CD4-positive, alpha-beta T cell treated with Interleukin-17A for 1 hour (primary cell): ENCODE data around the gene GREB1.

Experiments used
- DNase-seq: peaks from one replicate; pipeline ENCODE4 v3.0.0-alpha.2; 2020

GREB1 gene

GRCh38 chr2:11513319-11513718 lies 20.5 kb upstream of the GREB1 start:
- no peak for DNase-seq

GRCh38 chr2:11514081-11514730 lies 19.6 kb upstream of the GREB1 start:
- no peak for DNase-seq

DNA sequence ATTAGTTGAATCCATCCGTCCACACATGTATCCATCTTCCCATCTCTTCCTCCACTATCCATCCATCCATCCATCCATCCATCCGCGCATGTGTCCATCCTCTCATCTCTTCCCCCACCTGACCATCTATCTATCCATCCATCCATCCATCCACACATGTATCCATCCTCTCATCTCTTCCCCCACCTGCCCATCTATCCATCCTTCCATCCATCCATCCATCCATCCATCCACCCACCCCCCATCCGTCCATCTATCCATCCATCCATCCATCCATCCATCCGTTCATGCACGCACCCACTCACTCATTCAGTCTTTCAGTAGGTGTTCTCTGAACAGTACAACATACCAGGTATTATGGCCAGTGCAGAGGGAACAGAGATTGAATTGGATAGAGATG lies 18.9 kb upstream of the GREB1 start:
- no peak for DNase-seq

GRCh38 chr2:11515490-11515981 lies 18.3 kb upstream of the GREB1 start:
- no peak for DNase-seq

GRCh38 chr2:11516984-11517648 lies 16.7 kb upstream of the GREB1 start:
- DNase-seq = no peak

GRCh38 chr2:11517906-11518305 lies 15.9 kb upstream of the GREB1 start:
- no peak for DNase-seq

DNA sequence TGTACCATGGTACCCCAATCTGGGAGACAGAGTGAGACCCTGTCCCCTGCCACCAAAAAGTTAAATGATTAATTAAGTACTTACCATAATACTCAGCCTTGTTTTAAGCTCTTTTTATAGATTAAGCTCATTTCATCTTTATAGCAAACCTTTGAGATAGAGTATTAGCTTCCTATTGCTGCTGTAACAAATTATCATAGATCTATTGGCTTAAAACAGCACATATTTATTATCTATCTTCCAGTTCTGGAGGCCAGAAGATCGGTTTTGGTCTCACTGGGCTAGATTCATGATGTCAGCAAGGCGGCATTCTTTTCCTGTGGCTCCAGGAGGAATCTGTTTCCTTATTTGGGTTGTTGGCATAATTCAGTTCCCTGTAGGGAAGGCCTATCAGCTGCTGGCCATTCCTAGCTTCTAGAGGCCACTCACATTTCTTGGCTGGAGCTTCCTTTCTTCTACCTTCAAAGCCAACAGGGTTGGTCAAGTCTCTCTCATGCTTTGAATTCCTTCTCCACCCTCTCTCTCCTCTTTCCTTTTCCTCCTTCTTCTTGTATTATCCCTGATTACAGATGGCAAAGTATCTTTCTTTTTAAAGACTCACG lies 13.7 kb upstream of the GREB1 start:
- no peak for DNase-seq

DNA sequence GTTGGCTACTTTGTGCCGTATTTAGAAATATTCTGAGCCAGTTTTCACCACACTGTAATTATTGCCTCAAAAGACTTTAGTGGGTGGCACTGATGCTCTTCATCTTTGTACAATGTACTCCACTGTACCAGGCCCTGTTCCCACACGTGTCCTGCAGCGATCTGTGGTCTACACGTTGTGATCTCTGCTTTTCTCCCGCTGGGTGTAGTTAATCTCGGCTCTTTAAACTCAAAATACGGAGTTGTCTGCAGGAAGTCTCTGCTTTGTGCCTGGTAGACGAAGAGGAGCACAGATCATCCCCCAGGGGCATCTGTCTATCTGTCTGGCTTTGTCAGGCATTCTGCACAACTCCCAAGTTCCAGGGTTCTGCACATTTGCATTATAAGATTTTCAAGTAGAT lies 12.1 kb upstream of the GREB1 start:
- no peak for DNase-seq

GRCh38 chr2:11524470-11524869 lies 9.4 kb upstream of the GREB1 start:
- no peak for DNase-seq

- no peak for DNase-seq
Measured at GRCh38 chr2:11525762-11526161, 8.1 kb upstream of the GREB1 start.

DNA sequence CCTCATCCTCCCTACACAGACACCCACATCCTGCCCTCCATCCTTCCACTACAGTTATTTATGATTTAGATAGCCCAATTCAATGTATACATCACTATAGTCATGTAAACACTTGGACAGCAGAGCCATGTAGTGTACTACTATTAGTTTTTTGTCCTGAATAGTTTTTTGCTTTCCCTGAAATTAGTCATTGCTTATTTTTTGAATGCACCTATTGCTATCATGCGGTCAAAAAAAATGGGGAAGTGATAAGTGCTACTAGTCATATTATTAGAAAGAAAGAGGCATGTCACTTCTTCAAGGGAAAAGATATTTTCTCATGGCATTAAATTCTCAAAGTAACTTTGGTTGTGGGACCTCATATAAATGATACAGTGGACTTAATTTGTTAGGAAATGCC lies 6.8 kb upstream of the GREB1 start:
- DNase-seq = no peak

GRCh38 chr2:11528228-11528627 lies 5.6 kb upstream of the GREB1 start:
- no peak for DNase-seq

GRCh38 chr2:11530864-11531465 lies 2.9 kb upstream of the GREB1 start:
- no peak for DNase-seq

DNA sequence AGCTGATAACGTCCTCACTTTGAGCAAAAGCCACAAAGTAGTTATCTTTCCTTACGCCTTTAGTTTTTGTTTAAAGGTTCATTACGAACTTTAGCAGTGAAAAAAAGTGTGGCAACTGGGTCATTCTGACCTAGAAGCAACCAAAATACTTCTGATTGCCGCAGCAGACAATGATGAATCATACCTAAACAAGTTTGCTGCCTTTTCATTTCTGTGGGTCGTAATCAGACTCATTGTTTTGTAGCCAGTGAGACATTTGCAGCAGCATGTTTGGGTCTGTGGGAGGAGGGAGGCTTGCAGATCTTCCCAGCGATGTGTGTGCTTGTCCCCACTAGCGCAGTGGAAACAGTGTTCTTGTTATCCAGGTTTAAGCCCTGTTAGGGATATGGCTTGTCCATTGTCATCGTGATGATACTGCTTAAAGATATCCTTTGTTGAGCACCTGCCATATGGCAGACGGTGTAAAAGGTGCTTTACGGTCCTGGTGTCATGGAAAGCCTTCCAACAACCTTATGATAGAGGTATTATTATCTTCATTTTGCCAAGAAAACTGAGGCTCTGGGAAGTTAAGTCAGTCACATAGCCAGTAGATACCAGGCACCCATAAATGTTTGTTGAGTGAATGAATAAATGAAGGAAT lies 1.3 kb upstream of the GREB1 start:
- no peak for DNase-seq

DNA sequence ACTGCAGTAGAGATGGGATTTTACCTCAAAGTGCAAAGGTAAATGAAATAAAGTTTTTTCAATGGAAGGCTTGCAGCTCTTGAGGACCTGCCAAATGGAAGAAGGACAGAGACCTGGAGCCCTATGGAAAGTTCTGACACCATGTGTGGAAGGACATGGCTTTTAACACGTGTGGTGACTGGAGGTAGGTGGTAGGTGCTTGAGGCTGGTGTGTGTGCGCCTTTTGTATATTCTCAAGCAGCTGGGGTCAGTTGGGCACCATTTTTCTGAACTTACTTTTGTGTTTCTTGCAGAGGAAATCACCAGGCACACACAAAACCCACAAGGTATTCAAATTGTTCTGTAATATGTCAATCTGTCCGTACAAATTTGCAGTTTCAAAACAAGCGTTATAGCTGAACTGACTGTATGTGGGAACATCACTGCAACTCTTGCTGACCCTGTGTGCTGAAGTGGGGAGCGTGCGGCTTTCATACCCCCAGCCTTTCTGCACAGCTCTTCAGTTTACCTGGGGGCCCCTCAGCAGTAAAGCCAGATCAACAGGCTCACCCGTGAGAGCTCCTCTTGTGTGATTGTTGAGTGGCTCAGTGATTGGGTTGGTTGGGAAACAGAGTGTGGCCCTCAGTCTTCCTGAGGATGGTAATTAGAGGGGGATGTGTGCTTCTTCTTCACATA lies 363 bp downstream of the GREB1 start:
- DNase-seq = no peak

DNA sequence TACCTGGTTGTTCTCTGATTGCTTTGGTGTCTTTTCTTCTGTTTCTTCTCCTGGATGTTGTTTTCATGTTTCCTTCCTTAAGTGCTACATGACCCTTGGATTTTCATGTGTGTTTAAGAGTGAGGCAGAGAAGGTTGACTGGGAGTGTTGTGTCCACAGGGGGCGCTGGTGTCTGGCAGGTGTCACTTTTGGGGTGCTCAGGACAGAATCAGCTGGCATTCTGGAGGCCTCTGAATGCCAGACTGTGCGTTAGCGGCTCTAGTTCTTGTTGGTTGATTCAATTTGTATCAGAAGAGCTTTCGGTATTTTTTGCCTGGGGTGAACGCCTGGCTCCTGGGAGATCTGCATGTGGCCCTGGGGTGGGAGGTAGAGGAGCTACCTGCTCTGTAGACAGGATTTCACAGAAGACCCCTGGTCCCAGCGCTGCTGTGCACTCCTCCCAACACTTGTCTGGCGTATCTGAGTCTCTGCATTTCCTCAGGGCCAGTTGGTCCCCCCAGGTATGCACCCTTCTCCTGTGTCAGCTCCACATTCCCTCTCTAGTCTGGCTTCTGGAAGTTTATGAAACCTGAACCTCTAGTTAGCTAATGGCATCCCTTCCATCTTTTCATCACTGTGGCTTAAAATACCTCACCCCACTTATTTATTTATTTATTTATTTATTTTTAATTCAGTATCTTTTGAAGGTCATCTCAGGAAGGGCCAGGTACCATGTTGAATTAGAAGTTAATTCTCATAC lies 1.1 kb downstream of the GREB1 start:
- no peak for DNase-seq

- no peak for DNase-seq
Measured at GRCh38 chr2:11535899-11536344, 2.1 kb downstream of the GREB1 start.

- DNase-seq = no peak
Measured at GRCh38 chr2:11537951-11538350, 4.1 kb downstream of the GREB1 start.

- no peak for DNase-seq
Measured at GRCh38 chr2:11539317-11540147, 5.7 kb downstream of the GREB1 start.

DNA sequence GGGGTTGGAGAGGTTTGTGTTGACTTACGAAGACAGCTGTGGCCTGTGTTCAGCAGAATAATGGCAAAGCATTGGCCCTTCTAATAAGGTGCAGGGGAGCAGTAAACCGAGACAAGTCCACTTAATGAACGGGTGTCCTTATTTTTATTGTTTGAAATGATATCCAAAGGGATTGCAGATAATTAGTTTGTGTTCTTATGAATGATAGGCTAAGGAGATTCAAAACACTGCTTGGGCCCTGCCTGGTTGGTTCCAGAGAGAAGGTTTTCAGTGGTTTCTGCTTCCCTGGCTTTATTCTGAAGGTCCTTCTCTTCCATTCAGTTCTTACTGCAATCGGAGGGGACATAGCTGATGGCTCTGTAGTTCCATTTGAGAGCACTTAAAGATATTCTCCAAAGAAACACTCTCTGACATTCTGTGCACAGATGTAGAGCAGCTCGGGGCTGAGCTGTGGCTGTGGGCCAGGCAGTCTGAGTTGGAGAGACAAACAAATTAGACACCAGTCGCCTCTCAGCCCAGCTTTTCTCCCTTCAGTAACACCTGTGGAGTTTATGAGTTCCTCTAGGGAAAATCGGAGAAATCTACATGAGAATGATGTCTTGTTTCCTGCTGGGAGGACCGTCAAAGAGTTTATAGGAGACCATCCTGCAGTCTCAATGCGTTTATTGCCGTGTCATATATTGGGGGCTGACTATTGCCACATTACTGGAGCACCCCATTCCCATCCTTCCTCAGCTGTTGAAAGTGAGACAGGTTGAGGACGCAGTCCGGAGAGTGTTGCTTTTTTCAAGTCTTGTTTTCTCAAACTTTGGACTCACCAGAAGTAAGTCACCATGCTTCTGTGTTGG lies 6.5 kb downstream of the GREB1 start:
- DNase-seq = no peak
